ENCODE measurements around the gene UXT. TPM values are rescaled to one million over a fixed set of nuclear protein-coding genes. Genes with fewer than 3 reads are reported as not detected.

The UXT gene
- total and polyA plus RNA-seq, 4 experiments from 2014 or later: 172 to 315 (median 232) TPM

GRCh38 chrX:47628982-47629381, 30.0 kb downstream of the UXT start:
- H3K27ac Mint-ChIP-seq: peak overlapping the region in 6 of 7 donors; percentile 53 to 88 (median 75)
- peak in 3 of 5 donors; percentile 21 to 42 (median 23) for DNase-seq
- intact Hi-C loops (cut with micrococcal nuclease): loop anchor here (1.0 kb wide), 1 partner anchor 68 kb away; the partner anchor contains the start of gene ARAF
- peak overlapping the region; percentile 80 to 90 (median 86) for H3K4me3 Mint-ChIP-seq
- no peaks in the 10 kb centered on the region for H3K27me3 Mint-ChIP-seq
- POLR2A ChIA-PET (ENCODE audit: partially characterized antibody): interaction anchor here (0.6 to 3.3 kb wide), 5 partner anchors 9 to 109 kb away, joined by 3 to 9 read pairs (median 6); partner anchors contain the start of genes ELK1, SYN1 and TIMP1
- no peaks in the 10 kb centered on the region for H3K9me3 Mint-ChIP-seq
- Histone ChIP-seq H3K4me3 (ENCODE audit: low read length in 2 of 2) (no peak overlapping the region), H3K27me3 (ENCODE audit: insufficient read depth, low read length) (no peaks in the 10 kb centered on the region), H3K9me3 (ENCODE audit: control insufficient read depth in 1 of 2, low read length in 2 of 2) (no peaks in the 10 kb centered on the region), H3K4me1 (ENCODE audit: insufficient read depth, low read length) (peaks cover 17% of the 10 kb centered on the region), H3K27ac (ENCODE audit: low read depth, low read length) (no peak overlapping the region), H3K36me3 (ENCODE audit: insufficient read depth, low read length) (no peaks in the 10 kb centered on the region)
- H3K4me1 Mint-ChIP-seq: peaks cover 13 to 24% (median 20%) of the 10 kb centered on the region in 4 donors
- peaks cover 0 to 10% of the 10 kb centered on the region in 2 donors for H3K36me3 Mint-ChIP-seq
- CTCF ChIA-PET (ENCODE audit: partially characterized antibody): interaction anchor here (0.6 to 1.4 kb wide), 12 partner anchors 12 to 244 kb away, joined by 3 to 7 read pairs (median 4); partner anchors contain the start of gene ELK1

DNA sequence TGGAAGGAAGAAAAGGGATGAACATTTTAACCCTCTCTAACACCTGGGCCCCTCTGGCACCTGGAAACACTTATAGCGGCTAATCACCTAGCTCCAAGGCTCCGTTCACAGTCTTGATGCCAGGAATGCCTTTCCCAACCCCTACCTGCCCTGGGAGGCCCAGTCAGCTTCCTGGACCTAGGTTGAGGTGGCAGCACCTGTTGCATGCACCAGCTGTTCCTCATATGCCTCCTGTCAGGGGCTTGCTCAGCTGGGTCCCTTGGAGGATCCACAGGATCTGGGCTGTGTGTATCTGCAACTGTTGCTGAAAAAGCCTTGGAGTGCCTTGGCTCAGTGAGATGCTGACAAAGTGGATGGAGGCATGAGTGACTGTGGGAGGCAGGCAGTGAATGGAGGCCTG, 33.6 kb downstream of the UXT start:
- Histone ChIP-seq H3K36me3 (ENCODE audit: insufficient read depth, low read length) (no peaks in the 10 kb centered on the region), H3K4me1 (ENCODE audit: insufficient read depth, low read length) (peaks cover 15% of the 10 kb centered on the region), H3K27ac (ENCODE audit: low read depth, low read length) (no peak overlapping the region), H3K27me3 (ENCODE audit: insufficient read depth, low read length) (no peaks in the 10 kb centered on the region), H3K9me3 (ENCODE audit: control insufficient read depth in 1 of 2, low read length in 2 of 2) (no peaks in the 10 kb centered on the region), H3K4me3 (ENCODE audit: low read length in 2 of 2) (no peak overlapping the region)
- Mint-ChIP-seq H3K27ac (no peak overlapping the region), H3K36me3 (peaks cover 0 to 11% of the 10 kb centered on the region in 2 donors), H3K27me3 (no peaks in the 10 kb centered on the region), H3K4me3 (peak overlapping the region in 1 of 8 donors; percentile 36), H3K9me3 (peaks cover 0 to 2% (median 0%) of the 10 kb centered on the region in 8 donors), H3K4me1 (peaks cover 14 to 39% (median 24%) of the 10 kb centered on the region in 4 donors)
- CTCF ChIA-PET (ENCODE audit: partially characterized antibody): no interaction called here
- intact Hi-C loops (cut with micrococcal nuclease): no loop called here
- no peak for DNase-seq
- POLR2A ChIA-PET (ENCODE audit: partially characterized antibody): no interaction called here

DNA sequence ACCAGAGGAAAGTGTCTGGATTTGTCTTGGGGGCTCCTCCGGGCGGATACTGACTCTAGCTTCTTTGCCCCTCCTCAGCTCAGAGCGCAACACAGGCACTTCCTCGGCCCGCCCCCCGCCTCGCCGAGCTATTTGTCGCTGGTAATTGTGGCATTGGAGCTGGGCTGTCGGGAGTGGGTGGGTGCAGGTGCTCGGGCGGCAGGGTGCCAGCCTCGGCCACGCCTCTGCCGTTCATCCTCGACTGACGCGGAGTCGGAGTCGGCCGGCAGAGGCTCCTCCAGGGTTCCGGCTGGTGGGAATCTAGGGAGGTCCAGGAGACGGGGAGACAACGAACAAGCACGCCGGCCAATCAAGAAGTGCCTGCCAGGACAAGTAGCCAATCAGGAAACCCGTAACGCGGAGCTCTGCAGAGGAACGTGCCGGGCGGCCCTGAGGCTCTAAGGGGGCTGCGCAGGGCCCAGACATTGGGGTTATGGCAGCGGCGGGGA, 35.4 kb downstream of the UXT start:
- Mint-ChIP-seq H3K9me3 (peaks cover 0 to 2% (median 0%) of the 10 kb centered on the region in 8 donors), H3K4me1 (peaks cover 4 to 29% (median 16%) of the 10 kb centered on the region in 4 donors), H3K36me3 (peaks cover 0 to 9% of the 10 kb centered on the region in 2 donors), H3K27me3 (no peaks in the 10 kb centered on the region), H3K27ac (peak overlapping the region in 4 of 7 donors; percentile 22 to 74 (median 56)), H3K4me3 (peak overlapping the region; percentile 81 to 91 (median 86))
- ChIA-PET CTCF (ENCODE audit: partially characterized antibody) (interaction anchor here (1.5 kb wide), 1 partner anchor 25 kb away, joined by 3 read pairs; no protein-coding TSS in a partner anchor), POLR2A (ENCODE audit: partially characterized antibody) (interaction anchor here (1.4 to 2.3 kb wide), 4 partner anchors 15 to 63 kb away, joined by 6 to 12 read pairs (median 6); partner anchors contain the start of gene ARAF)
- no peak overlapping the region for H3K27ac ChIP-seq (ENCODE audit: low read depth, low read length)
- H3K4me1 ChIP-seq (ENCODE audit: insufficient read depth, low read length): peaks cover 7% of the 10 kb centered on the region
- DNase-seq: peak; percentile 36 to 55 (median 48)
- intact Hi-C loops (cut with micrococcal nuclease): loop anchor here (5.0 kb wide), 1 partner anchor 41 kb away; the partner anchor contains the start of gene TIMP1
- no peaks in the 10 kb centered on the region for H3K36me3 ChIP-seq (ENCODE audit: insufficient read depth, low read length)
- no peaks in the 10 kb centered on the region for H3K9me3 ChIP-seq (ENCODE audit: control insufficient read depth in 1 of 2, low read length in 2 of 2)
- H3K4me3 ChIP-seq (ENCODE audit: low read length in 2 of 2): peak overlapping the region in 1 of 2 donors; percentile 31
- no peaks in the 10 kb centered on the region for H3K27me3 ChIP-seq (ENCODE audit: insufficient read depth, low read length)

DNA sequence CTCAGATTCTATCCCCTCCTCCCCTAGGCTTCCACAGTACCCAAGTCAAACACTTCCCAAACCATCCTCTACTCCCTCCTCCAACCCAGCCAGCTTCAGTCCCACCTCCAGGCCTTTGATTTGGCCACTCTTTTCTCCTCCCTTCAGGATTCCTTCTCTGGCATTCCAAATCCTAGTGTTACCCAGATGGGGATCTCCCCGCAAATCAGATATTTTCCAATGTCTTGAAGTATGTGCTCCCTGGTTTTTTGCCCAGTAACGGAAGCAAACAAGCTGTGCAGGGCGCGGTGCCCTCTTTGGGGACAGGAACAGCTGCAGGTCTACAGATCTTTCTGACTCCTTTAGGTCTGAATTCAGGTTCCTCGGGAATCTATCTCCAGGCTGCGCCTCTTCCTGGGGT, 37.1 kb downstream of the UXT start:
- H3K4me3 ChIP-seq (ENCODE audit: low read length in 2 of 2): no peak overlapping the region
- CTCF ChIA-PET (ENCODE audit: partially characterized antibody): no interaction called here
- H3K4me1 Mint-ChIP-seq: peaks cover 4 to 32% (median 18%) of the 10 kb centered on the region in 4 donors
- POLR2A ChIA-PET (ENCODE audit: partially characterized antibody): interaction anchor here (1.3 kb wide), 1 partner anchor 26 kb away, joined by 3 read pairs; no protein-coding TSS in a partner anchor
- H3K27ac Mint-ChIP-seq: no peak overlapping the region
- no peaks in the 10 kb centered on the region for H3K27me3 ChIP-seq (ENCODE audit: insufficient read depth, low read length)
- peaks cover 0 to 9% of the 10 kb centered on the region in 2 donors for H3K36me3 Mint-ChIP-seq
- H3K27ac ChIP-seq (ENCODE audit: low read depth, low read length): no peak overlapping the region
- intact Hi-C loops (cut with micrococcal nuclease): loop anchor here (5.0 kb wide), 1 partner anchor 40 kb away; the partner anchor contains the start of gene TIMP1
- H3K36me3 ChIP-seq (ENCODE audit: insufficient read depth, low read length): no peaks in the 10 kb centered on the region
- peak overlapping the region in 3 of 8 donors; percentile 1 to 67 (median 22) for H3K4me3 Mint-ChIP-seq
- peaks cover 0 to 2% (median 0%) of the 10 kb centered on the region in 8 donors for H3K9me3 Mint-ChIP-seq
- peaks cover 5% of the 10 kb centered on the region for H3K4me1 ChIP-seq (ENCODE audit: insufficient read depth, low read length)
- H3K9me3 ChIP-seq (ENCODE audit: control insufficient read depth in 1 of 2, low read length in 2 of 2): no peaks in the 10 kb centered on the region
- peaks cover 0 to 7% of the 10 kb centered on the region in 2 donors for H3K27me3 Mint-ChIP-seq
- no peak for DNase-seq

GRCh38 chrX:47620303-47620685, 38.7 kb downstream of the UXT start:
- H3K36me3 Mint-ChIP-seq: peaks cover 0 to 3% of the 10 kb centered on the region in 2 donors
- H3K27me3 ChIP-seq (ENCODE audit: insufficient read depth, low read length): no peaks in the 10 kb centered on the region
- intact Hi-C loops (cut with micrococcal nuclease): loop anchor here (5.0 kb wide), 1 partner anchor 38 kb away; the partner anchor contains the start of gene TIMP1
- H3K9me3 ChIP-seq (ENCODE audit: control insufficient read depth in 1 of 2, low read length in 2 of 2): no peaks in the 10 kb centered on the region
- peaks cover 4 to 32% (median 18%) of the 10 kb centered on the region in 4 donors for H3K4me1 Mint-ChIP-seq
- no peaks in the 10 kb centered on the region for H3K36me3 ChIP-seq (ENCODE audit: insufficient read depth, low read length)
- ChIA-PET POLR2A (ENCODE audit: partially characterized antibody) (interaction anchor here (1.0 to 1.5 kb wide), 5 partner anchors 9 to 59 kb away, joined by 3 to 8 read pairs (median 5); partner anchors contain the start of genes ARAF and TIMP1), CTCF (ENCODE audit: partially characterized antibody) (interaction anchor here (1.0 kb wide), 1 partner anchor 60 kb away, joined by 3 read pairs; the partner anchor contains the start of gene ARAF)
- H3K4me3 ChIP-seq (ENCODE audit: low read length in 2 of 2): no peak overlapping the region
- peaks cover 0 to 3% (median 0%) of the 10 kb centered on the region in 8 donors for H3K9me3 Mint-ChIP-seq
- H3K27ac Mint-ChIP-seq: peak overlapping the region in 4 of 7 donors; percentile 18 to 82 (median 45)
- DNase-seq: no peak
- peaks cover 5% of the 10 kb centered on the region for H3K4me1 ChIP-seq (ENCODE audit: insufficient read depth, low read length)
- peaks cover 0 to 7% of the 10 kb centered on the region in 2 donors for H3K27me3 Mint-ChIP-seq
- H3K27ac ChIP-seq (ENCODE audit: low read depth, low read length): no peak overlapping the region
- H3K4me3 Mint-ChIP-seq: peak overlapping the region in 2 of 8 donors; percentile 49 to 54

GRCh38 chrX:47619486-47620302, 39.3 kb downstream of the UXT start, which contains the start of gene SYN1:
Gene SYN1 (minus strand): TSS chrX:47619857. CDS start chrX:47619728, 129 bp downstream.
- intact Hi-C loops (cut with micrococcal nuclease): loop anchor here (5.0 kb wide), 1 partner anchor 37 kb away; the partner anchor contains the start of gene TIMP1
- H3K27me3 ChIP-seq (ENCODE audit: insufficient read depth, low read length): no peaks in the 10 kb centered on the region
- no peak within 1 kb of the TSS for H3K27ac ChIP-seq (ENCODE audit: low read depth, low read length)
- Mint-ChIP-seq H3K4me1 (peaks cover 4 to 32% (median 18%) of the 10 kb centered on the region in 4 donors), H3K36me3 (peaks cover 0 to 3% of the 10 kb centered on the region in 2 donors), H3K27me3 (peaks cover 0 to 7% of the 10 kb centered on the region in 2 donors), H3K27ac (peak within 1 kb of the TSS in 5 of 7 donors; percentile 23 to 82 (median 63)), H3K4me3 (peak within 1 kb of the TSS; percentile 30 to 76 (median 65)), H3K9me3 (peaks cover 0 to 3% (median 0%) of the 10 kb centered on the region in 8 donors)
- peaks cover 5% of the 10 kb centered on the region for H3K4me1 ChIP-seq (ENCODE audit: insufficient read depth, low read length)
- CTCF ChIA-PET (ENCODE audit: partially characterized antibody): interaction anchor here (1.0 kb wide), 1 partner anchor 59 kb away, joined by 3 read pairs; the partner anchor contains the start of gene ARAF
- H3K9me3 ChIP-seq (ENCODE audit: control insufficient read depth in 1 of 2, low read length in 2 of 2): no peaks in the 10 kb centered on the region
- peak within 1 kb of the TSS in 1 of 2 donors; percentile 38 for H3K4me3 ChIP-seq (ENCODE audit: low read length in 2 of 2)
- no peaks in the 10 kb centered on the region for H3K36me3 ChIP-seq (ENCODE audit: insufficient read depth, low read length)
- DNase-seq: peak; percentile 76 to 83 (median 81)
- POLR2A ChIA-PET (ENCODE audit: partially characterized antibody): interaction anchor here (0.9 to 1.5 kb wide), 6 partner anchors 9 to 59 kb away, joined by 3 to 8 read pairs (median 4); partner anchors contain the start of genes ARAF and TIMP1
